ENCODE results near the gene UNK. TPM values are rescaled to one million over a fixed set of nuclear protein-coding genes. Genes with fewer than 3 reads are reported as not detected.

Gene UNK
- total RNA-seq, 2 experiments from 2014 or later: 27.1 to 28.7 TPM

DNA sequence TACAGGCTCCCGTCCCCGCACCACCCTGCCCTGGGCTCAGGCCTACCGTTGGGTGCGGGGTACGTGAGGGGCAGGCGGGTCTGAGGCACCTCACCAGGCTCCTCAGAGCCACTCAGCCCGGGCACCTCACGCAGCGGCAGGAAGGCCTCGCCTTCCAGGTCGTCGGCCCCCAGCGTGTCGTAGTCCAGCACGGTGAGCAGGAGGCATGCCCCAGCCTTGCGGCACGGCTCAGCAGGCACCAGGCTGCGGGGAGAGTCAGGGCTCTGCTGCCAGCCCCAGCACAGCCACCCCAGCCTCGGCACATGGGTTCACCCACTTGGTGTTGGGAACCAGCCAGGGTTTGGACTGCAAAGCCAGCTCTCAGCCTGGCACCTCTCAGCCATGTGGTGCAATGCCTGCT is 44.1 kb downstream of the UNK start:
- POLR2A ChIA-PET: interaction anchor here (0.5 kb wide), 1 partner anchor 140 kb away, joined by 3 read pairs; no protein-coding TSS in a partner anchor

DNA sequence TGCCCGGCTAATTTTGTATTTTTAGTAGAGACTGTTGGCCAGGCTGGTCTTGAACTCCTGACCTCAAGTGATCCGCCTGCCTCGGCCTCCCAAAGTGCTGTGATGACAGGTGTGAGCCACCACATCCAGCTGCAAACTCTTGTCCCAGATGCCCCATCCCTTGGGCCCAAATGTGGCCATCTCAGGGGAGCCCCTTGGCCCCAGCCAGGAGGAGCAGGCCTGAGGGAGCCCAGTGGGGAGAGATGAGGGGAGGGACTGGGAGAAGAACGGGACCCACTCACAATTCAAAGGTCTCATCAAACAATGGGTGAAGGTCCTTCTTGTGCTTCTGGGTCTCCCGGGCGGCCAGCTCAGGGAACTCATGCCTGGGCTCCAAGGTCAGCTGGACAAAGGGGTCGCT is 45.1 kb downstream of the UNK start:
- Mint-ChIP-seq H3K4me3 (no peak overlapping the region), H3K27ac (peak overlapping the region; percentile 64), H3K4me1 (peaks cover 45% of the 10 kb centered on the region), H3K27me3 (no peaks in the 10 kb centered on the region), H3K9me3 (no peaks in the 10 kb centered on the region), H3K36me3 (ENCODE audit: low read depth) (peaks cover 40% of the 10 kb centered on the region)
- no peak for DNase-seq
- POLR2A ChIA-PET: interaction anchor here (0.5 kb wide), 1 partner anchor 66 kb away, joined by 3 read pairs; no protein-coding TSS in a partner anchor
- CTCF ChIA-PET: interaction anchor here (0.5 to 1.9 kb wide), 19 partner anchors 9 to 225 kb away, joined by 3 to 10 read pairs (median 4); partner anchors contain the start of genes GALK1 and UNC13D

More for the DNA sequence above, 44.1 kb downstream of the UNK start:
- H3K27ac Mint-ChIP-seq: peak overlapping the region; percentile 5
- H3K4me3 Mint-ChIP-seq: no peak overlapping the region
- CTCF ChIA-PET: interaction anchor here (0.7 kb wide), 1 partner anchor 11 kb away, joined by 3 read pairs; no protein-coding TSS in a partner anchor
- peaks cover 31% of the 10 kb centered on the region for H3K36me3 Mint-ChIP-seq (ENCODE audit: low read depth)
- peaks cover 36% of the 10 kb centered on the region for H3K4me1 Mint-ChIP-seq
- H3K27me3 Mint-ChIP-seq: no peaks in the 10 kb centered on the region
- DNase-seq: no peak
- no peaks in the 10 kb centered on the region for H3K9me3 Mint-ChIP-seq

DNA sequence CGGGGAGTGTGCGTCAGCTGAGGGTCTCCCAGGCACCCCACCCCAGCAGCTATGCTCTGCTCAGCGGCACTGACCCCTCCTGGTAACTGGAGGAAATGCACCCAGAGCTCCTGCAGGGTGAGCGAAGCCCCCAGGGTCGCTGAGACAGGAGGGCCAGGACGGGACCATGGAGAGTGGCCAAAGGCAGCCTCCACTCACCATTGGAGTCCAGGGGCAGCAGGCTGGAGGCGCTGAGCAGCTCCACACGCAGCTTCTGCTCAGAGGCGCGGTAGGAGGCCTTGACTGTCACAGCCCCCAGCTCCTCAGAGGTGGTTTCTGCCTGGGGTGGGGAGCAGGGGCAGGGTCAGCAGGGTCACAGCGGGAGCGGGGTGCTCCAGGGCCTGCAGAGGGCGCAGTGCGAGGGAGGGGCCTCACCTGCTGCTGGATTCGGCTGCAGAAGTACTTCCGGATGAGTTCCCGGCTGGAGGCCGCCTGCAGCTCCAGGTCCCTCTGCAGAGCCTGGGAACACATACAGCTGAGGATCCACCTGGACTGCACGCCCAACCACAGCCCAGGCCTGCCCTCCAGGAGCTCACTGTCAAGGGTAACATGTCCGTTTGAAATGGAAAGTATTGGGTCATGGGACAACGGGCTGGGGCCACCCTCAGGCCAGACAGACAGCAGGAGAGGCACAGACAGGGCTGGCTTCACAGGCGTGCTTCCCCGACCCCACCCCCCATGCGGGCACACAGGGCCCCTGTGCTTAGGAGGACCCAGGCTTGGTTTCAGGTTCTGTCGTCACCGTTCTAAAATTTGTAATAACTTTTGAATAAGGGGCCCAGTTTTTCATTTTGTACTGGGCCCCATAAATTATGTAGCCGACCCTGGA is 45.8 kb downstream of the UNK start:
- Mint-ChIP-seq H3K9me3 (no peaks in the 10 kb centered on the region), H3K27me3 (no peaks in the 10 kb centered on the region), H3K27ac (peak overlapping the region; percentile 64), H3K36me3 (ENCODE audit: low read depth) (peaks cover 42% of the 10 kb centered on the region), H3K4me3 (no peak overlapping the region), H3K4me1 (peaks cover 48% of the 10 kb centered on the region)
- CTCF ChIA-PET: interaction anchor here (0.5 to 1.9 kb wide), 21 partner anchors 9 to 225 kb away, joined by 3 to 10 read pairs (median 4); partner anchors contain the start of genes GALK1 and UNC13D
- peak; percentile 25 for DNase-seq
- POLR2A ChIA-PET: interaction anchor here (0.5 to 0.6 kb wide), 2 partner anchors 50 to 66 kb away, joined by 3 read pairs; no protein-coding TSS in a partner anchor

DNA sequence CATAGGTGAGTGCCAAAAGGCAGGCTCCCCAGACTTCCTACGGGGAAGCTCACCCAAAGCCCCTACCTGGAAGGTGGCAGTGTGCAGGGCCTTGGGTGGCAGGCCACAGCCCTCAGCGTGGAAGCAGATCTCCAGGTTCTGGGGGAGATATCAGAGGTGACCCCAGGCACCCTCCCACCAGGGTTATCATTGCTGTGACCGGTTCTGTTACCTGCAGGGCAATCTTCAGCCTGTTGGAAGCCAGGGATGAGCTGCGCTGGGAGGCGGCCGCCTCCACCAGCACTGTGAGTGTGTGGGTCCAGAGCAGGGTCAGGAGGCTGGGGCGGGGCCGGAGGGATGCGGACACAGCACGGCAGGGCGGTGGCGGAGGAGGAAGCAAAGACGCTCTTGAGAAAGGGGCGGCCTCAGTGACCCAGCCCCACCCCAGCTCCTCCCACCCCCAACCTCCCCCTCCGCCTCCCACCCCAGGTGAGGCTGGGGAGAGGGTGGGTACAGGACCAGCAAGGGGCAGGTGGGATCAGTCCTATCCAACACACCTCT is 46.5 kb downstream of the UNK start:
- H3K4me1 Mint-ChIP-seq: peaks cover 48% of the 10 kb centered on the region
- H3K9me3 Mint-ChIP-seq: no peaks in the 10 kb centered on the region
- ChIA-PET POLR2A (no interaction called here), CTCF (interaction anchor here (1.0 to 1.9 kb wide), 7 partner anchors 13 to 37 kb away, joined by 3 to 10 read pairs (median 5); partner anchors contain the start of gene UNC13D)
- H3K27ac Mint-ChIP-seq: peak overlapping the region; percentile 36
- H3K4me3 Mint-ChIP-seq: no peak overlapping the region
- no peaks in the 10 kb centered on the region for H3K27me3 Mint-ChIP-seq
- no peak for DNase-seq
- peaks cover 42% of the 10 kb centered on the region for H3K36me3 Mint-ChIP-seq (ENCODE audit: low read depth)

DNA sequence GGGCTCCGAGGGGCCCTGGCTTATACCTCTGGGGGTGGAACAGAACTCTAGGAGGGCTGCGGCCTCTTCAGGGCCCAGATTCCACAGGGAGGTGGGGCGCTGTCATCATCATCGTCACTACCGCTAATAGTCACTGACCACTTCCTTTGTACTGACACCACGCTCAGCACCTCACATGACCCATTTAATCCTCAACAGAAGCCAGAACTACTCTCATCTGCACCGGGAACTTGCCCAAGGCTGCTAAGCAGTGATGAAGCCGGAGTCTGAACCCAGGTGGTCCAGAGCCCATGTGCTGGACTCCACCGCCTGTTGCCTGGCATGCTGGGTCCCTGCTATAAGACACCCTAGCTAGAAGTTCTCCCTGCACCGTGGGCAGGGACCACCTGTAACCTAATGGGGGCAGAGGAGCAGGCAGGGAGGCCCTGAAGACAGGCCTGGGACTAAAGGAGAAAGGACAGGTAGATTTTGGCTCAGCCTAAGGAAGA is 47.6 kb downstream of the UNK start:
- Mint-ChIP-seq H3K27me3 (no peaks in the 10 kb centered on the region), H3K4me3 (peak overlapping the region; percentile 51), H3K4me1 (peaks cover 42% of the 10 kb centered on the region), H3K9me3 (no peaks in the 10 kb centered on the region), H3K27ac (peak overlapping the region; percentile 91), H3K36me3 (ENCODE audit: low read depth) (peaks cover 40% of the 10 kb centered on the region)
- DNase-seq: peak; percentile 54
- ChIA-PET POLR2A (interaction anchor here (1.0 to 1.6 kb wide), 2 partner anchors 23 to 56 kb away, joined by 4 to 5 read pairs; partner anchors contain the start of gene WBP2), CTCF (interaction anchor here (1.6 to 5.2 kb wide), 3 partner anchors 15 to 46 kb away, joined by 3 to 48 read pairs (median 6); partner anchors contain the start of genes TRIM47, UNC13D and WBP2)

DNA sequence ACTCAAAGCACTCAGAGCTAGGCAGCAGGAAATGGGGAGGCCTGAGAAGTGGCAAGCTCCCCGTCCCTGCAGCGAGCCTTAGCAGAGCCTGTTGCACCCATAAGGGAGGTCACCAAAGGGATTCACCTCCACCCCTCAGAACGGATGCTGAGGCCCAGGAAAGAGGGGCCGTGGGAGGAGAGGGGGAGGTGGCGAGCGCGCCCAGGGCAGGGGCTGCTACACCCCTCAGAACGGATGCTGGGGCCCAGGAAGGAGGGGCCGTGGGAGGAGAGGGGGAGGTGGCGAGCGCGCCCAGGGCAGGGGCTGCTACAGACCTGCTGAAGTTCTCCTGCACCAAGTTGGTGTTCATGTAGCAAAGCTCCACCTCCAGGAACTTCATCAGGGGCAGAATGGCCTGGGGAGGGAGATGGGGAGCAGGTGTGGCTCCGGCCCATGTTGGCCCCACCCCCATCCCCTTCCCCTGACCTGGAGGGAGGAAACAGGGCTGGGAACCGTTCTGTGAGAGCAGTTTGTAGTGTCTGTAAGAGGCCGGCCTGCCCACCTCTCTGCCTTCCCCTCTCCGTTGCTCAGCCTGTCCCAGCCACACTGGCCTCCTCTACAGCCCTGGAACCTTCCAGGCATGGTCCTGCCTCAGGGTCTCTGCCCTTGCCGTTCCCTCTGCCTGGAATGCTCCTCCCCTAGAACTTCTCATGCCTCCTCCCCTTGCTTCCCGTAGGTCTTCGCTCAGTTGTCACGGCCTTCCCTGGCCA is 48.2 kb downstream of the UNK start:
- ChIA-PET CTCF (interaction anchor here (1.6 to 5.2 kb wide), 3 partner anchors 14 to 46 kb away, joined by 3 to 48 read pairs (median 6); partner anchors contain the start of genes TRIM47, UNC13D and WBP2), POLR2A (interaction anchor here (0.6 to 1.6 kb wide), 5 partner anchors 10 to 64 kb away, joined by 3 to 5 read pairs (median 4); partner anchors contain the start of genes TRIM65 and WBP2)
- DNase-seq: peak; percentile 52
- Mint-ChIP-seq H3K36me3 (ENCODE audit: low read depth) (peaks cover 44% of the 10 kb centered on the region), H3K27me3 (no peaks in the 10 kb centered on the region), H3K9me3 (no peaks in the 10 kb centered on the region), H3K4me3 (peak overlapping the region; percentile 51), H3K4me1 (peaks cover 37% of the 10 kb centered on the region), H3K27ac (peak overlapping the region; percentile 91)

DNA sequence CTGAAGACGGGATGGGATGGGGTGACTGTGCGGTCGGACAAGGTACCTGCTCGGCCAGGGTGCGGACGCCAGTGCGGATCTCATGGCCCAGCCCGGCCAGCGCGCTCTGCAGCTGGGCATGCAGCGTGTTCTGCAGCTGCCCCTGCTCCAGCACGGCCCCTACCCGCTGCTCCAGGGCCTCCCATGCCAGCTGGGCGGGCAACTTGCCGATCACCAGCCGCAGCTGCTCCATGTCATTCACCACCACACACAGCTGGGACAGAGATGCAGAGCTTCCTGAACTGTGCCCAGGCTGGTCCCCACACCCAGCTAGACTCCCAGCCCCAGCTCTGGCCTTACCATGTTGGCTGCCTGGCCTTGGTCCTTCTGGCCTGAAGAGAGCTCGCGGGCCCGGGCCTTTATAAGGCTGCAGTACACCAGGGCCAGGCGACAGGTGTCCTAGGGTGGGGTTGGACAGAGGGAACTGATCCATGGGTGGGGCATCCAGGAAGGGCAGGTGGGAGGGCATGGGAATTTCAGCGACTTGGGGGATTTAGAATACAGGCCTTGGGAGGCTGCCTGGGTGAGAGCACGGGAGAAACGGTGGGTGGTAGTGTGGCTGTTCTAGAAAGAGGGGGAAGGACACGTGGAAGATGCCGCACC is 49.8 kb downstream of the UNK start:
- Mint-ChIP-seq H3K9me3 (no peaks in the 10 kb centered on the region), H3K4me3 (no peak overlapping the region), H3K27me3 (no peaks in the 10 kb centered on the region), H3K36me3 (ENCODE audit: low read depth) (peaks cover 48% of the 10 kb centered on the region), H3K4me1 (peaks cover 30% of the 10 kb centered on the region), H3K27ac (peak overlapping the region; percentile 91)
- CTCF ChIA-PET: interaction anchor here (5.2 kb wide), 1 partner anchor 13 kb away, joined by 48 read pairs; the partner anchor contains the start of gene UNC13D
- POLR2A ChIA-PET: interaction anchor here (1.4 kb wide), 1 partner anchor 55 kb away, joined by 4 read pairs; a partner anchor contains a TSS
- no peak for DNase-seq

DNA sequence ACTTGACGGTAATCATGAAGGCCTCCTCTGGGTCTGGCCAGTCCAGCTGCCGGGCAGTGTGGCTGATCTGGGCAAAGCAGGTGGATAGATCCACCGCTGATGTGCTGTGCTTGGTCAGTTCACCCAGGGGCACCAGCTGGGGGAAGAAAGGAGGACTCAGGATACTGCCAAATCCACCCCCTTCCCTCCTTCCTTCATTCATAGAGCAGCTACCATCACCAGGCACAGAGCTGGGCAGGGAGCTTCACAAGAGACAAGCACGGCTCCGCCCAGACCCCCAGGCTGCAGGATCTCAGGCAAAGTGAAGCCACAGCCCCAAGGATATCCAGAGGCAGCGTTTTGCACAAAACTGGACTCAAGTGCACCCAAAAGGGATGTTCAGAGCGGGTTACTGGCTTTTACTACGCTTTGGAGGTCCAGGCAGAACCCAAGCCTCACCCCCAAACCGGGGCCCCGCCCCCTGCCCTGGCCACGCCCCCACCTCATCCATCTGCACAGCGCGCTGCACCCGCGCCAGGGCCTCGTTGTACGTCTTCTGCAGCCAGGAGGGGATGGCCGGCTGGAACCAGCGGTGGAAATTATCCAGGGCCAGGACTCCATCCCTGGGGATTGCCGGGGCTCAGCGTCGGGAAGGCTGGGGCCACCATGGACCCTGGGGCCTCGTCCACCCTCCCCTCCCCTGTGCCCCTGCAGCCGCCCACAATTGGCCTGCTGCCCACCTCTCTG is 50.5 kb downstream of the UNK start:
- peaks cover 46% of the 10 kb centered on the region for H3K36me3 Mint-ChIP-seq (ENCODE audit: low read depth)
- no peaks in the 10 kb centered on the region for H3K27me3 Mint-ChIP-seq
- ChIA-PET POLR2A (no interaction called here), CTCF (interaction anchor here (0.8 to 5.2 kb wide), 3 partner anchors 12 to 26 kb away, joined by 3 to 48 read pairs (median 3); partner anchors contain the start of gene UNC13D)
- peak overlapping the region; percentile 69 for H3K27ac Mint-ChIP-seq
- DNase-seq: no peak
- H3K4me3 Mint-ChIP-seq: no peak overlapping the region
- no peaks in the 10 kb centered on the region for H3K9me3 Mint-ChIP-seq
- peaks cover 30% of the 10 kb centered on the region for H3K4me1 Mint-ChIP-seq

DNA sequence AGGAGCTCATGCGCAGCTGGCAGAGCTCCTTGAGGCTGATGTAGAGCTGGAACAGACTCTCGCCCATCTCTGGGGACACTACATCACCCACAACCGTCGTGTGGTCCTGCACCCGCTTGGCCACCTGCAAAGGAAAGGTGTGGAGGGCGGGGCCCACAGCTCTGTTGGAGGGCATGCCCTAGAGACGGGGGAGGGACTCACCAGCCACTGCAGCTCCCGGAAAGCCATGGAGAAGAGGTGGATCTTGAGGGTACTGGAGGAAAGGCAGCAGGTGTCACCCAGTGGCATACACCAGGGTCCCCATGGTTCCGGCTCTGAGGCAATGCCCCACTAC is 51.0 kb downstream of the UNK start:
- POLR2A ChIA-PET: no interaction called here
- no peak overlapping the region for H3K27ac Mint-ChIP-seq
- H3K4me3 Mint-ChIP-seq: no peak overlapping the region
- DNase-seq: no peak
- H3K9me3 Mint-ChIP-seq: no peaks in the 10 kb centered on the region
- no peaks in the 10 kb centered on the region for H3K27me3 Mint-ChIP-seq
- H3K4me1 Mint-ChIP-seq: peaks cover 30% of the 10 kb centered on the region
- H3K36me3 Mint-ChIP-seq (ENCODE audit: low read depth): peaks cover 45% of the 10 kb centered on the region
- CTCF ChIA-PET: interaction anchor here (0.8 to 5.2 kb wide), 3 partner anchors 11 to 26 kb away, joined by 3 to 48 read pairs (median 3); partner anchors contain the start of gene UNC13D

DNA sequence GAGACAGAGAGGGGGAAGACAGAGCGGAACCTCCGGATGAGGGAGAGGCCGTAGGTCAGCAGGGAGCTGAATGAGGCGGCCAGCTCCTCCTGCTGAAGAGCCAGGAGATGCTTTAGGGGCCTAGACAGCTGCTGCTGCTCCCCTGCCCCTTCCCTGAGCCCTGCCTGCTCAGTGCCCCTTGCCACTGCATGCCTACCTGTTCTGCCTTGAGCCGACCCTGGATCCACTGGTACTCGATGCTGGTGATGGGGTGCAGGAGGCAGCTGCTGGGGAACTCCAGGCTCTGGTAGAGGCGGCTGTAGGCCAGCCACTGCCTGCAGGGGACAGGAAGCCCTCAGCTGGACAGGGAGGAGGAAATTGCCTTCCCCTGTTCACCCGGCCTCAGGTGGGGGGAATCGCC is 52.0 kb downstream of the UNK start:
- POLR2A ChIA-PET: no interaction called here
- CTCF ChIA-PET: interaction anchor here (0.5 to 5.2 kb wide), 6 partner anchors 10 to 470 kb away, joined by 3 to 48 read pairs (median 3); partner anchors contain the start of gene UNC13D
- Mint-ChIP-seq H3K4me1 (peaks cover 30% of the 10 kb centered on the region), H3K9me3 (no peaks in the 10 kb centered on the region), H3K27ac (no peak overlapping the region), H3K4me3 (no peak overlapping the region), H3K36me3 (ENCODE audit: low read depth) (peaks cover 47% of the 10 kb centered on the region), H3K27me3 (no peaks in the 10 kb centered on the region)
- DNase-seq: no peak

DNA sequence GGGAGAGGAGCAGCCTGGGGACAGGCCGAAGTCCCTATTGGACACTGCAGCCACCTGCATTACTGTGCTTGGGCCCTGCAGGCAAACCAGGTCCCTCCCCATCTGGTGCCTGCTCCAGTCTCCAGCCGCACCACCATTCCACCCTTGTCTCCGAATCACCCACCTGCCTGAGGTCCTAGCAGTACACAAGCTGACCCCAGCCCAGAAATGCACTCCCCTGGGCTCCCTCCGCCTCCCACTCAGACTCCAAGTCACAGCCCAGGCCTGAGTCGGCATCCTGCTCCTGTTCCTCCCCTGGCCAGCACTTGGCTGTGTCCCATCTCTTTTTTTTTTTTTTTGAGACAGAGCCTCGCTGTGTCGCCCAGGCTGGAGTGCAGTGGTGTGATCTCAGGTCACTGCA is 53.3 kb downstream of the UNK start:
- H3K4me1 Mint-ChIP-seq: peaks cover 24% of the 10 kb centered on the region
- no peak overlapping the region for H3K27ac Mint-ChIP-seq
- ChIA-PET CTCF (interaction anchor here (1.0 kb wide), 1 partner anchor 9 kb away, joined by 3 read pairs; no protein-coding TSS in a partner anchor), POLR2A (no interaction called here)
- H3K4me3 Mint-ChIP-seq: no peak overlapping the region
- peaks cover 44% of the 10 kb centered on the region for H3K36me3 Mint-ChIP-seq (ENCODE audit: low read depth)
- H3K9me3 Mint-ChIP-seq: no peaks in the 10 kb centered on the region
- DNase-seq: no peak
- no peaks in the 10 kb centered on the region for H3K27me3 Mint-ChIP-seq
